Measurements from ENCODE around the gene BCAS4. TPM values are rescaled to one million over a fixed set of nuclear protein-coding genes. Genes with fewer than 3 reads are reported as not detected.
"Not testable (repeated sequence)": the region's sequence is repeated elsewhere in the genome, so short reads cannot be mapped to it uniquely, and the experiment has no call there.

BCAS4 gene
- total RNA-seq, 1 experiment from 2014 or later, result 34.8 TPM

DNA sequence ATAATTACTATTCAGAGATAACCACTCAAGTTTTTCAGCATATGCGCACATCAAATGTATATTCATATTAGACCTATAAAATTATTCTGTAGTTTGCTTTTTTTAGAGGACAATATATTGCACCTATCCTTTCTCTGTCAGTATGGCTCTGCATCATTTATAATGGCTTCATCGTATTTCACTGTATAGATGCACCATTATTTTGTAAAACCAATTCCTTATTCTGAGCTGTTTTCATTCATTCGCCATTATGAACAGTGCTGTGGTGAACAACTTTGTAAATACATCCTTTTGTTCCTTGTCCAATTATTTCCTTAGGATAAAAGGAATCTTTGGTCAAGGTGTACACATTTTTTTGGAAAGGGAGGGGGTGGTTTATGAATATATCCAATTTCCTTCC lies 29.2 kb upstream of the BCAS4 start:
- ATAC-seq, result no peak
- in situ Hi-C loops (cut with HindIII; ENCODE audit: low pct_unique_long_range_greater_than_20kb, low sequenced_read_pairs), result no loop called here
- CTCF ChIA-PET, result interaction anchor here (0.6 to 1.5 kb wide), 2 partner anchors 22 to 28 kb away, joined by 3 read pairs; no protein-coding TSS in a partner anchor

GRCh38 chr20:50766955-50767809 lies 27.7 kb upstream of the BCAS4 start:
- H3K9me3 ChIP-seq (ENCODE audit: control insufficient read depth, insufficient read depth, low read depth, low read length); H3K4me3 ChIP-seq (ENCODE audit: low read depth in 2 of 2, low read length in 2 of 2); in situ Hi-C loops (cut with HindIII; ENCODE audit: low pct_unique_long_range_greater_than_20kb, low sequenced_read_pairs); DNase-seq (ENCODE audit: low read depth, low spot score); H3K36me3 ChIP-seq (ENCODE audit: control insufficient read depth, insufficient read depth, low read length); intact Hi-C loops (cut with micrococcal nuclease; ENCODE audit: unreplicated experiment); H3K27me3 ChIP-seq (ENCODE audit: control insufficient read depth, insufficient read depth, low read length): not testable (repeated sequence)
- TSS peak; percentile 75 for BruUV-seq (replicated peaks)
- peak; percentile 43 for ATAC-seq
- Histone ChIP-seq H3K27ac (ENCODE audit: low read length) (peak overlapping the region; percentile 99), H3K4me1 (ENCODE audit: control insufficient read depth, insufficient read depth, low read length) (peaks cover 59% of the 10 kb centered on the region)
- ChIA-PET POLR2A (interaction anchor here (0.6 kb wide), 1 partner anchor 24 kb away, joined by 8 read pairs; no protein-coding TSS in a partner anchor), CTCF (interaction anchor here (0.7 kb wide), 1 partner anchor 26 kb away, joined by 6 read pairs; no protein-coding TSS in a partner anchor)

More for the DNA sequence above, 29.2 kb upstream of the BCAS4 start:
- no peak overlapping the region for H3K4me3 ChIP-seq (ENCODE audit: low read depth in 2 of 2, low read length in 2 of 2)
- no peak for TF ChIP-seq POLR2AphosphoS5 (IDR thresholded peaks at IDR 0.05; ENCODE audit: low read depth, low read length)
- no peak for TF ChIP-seq TCF7L2 (IDR thresholded peaks at IDR 0.05; ENCODE audit: low read depth, low read length)
- TF ChIP-seq, protein P1, sequence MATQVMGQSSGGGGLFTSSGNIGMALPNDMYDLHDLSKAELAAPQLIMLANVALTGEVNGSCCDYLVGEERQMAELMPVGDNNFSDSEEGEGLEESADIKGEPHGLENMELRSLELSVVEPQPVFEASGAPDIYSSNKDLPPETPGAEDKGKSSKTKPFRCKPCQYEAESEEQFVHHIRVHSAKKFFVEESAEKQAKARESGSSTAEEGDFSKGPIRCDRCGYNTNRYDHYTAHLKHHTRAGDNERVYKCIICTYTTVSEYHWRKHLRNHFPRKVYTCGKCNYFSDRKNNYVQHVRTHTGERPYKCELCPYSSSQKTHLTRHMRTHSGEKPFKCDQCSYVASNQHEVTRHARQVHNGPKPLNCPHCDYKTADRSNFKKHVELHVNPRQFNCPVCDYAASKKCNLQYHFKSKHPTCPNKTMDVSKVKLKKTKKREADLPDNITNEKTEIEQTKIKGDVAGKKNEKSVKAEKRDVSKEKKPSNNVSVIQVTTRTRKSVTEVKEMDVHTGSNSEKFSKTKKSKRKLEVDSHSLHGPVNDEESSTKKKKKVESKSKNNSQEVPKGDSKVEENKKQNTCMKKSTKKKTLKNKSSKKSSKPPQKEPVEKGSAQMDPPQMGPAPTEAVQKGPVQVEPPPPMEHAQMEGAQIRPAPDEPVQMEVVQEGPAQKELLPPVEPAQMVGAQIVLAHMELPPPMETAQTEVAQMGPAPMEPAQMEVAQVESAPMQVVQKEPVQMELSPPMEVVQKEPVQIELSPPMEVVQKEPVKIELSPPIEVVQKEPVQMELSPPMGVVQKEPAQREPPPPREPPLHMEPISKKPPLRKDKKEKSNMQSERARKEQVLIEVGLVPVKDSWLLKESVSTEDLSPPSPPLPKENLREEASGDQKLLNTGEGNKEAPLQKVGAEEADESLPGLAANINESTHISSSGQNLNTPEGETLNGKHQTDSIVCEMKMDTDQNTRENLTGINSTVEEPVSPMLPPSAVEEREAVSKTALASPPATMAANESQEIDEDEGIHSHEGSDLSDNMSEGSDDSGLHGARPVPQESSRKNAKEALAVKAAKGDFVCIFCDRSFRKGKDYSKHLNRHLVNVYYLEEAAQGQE (IDR thresholded peaks at IDR 0.05; ENCODE audit: insufficient read depth in 1 of 2, low read depth in 2 of 2, low read length in 1 of 2), result no peak
- no peak for TF ChIP-seq CTCF (IDR thresholded peaks at IDR 0.05)
- no peak for TF ChIP-seq SIN3A (IDR thresholded peaks at IDR 0.05; ENCODE audit: borderline replicate concordance, insufficient read depth, low read depth, low read length)
- BruUV-seq (replicated peaks), result no TSS peak
- no peaks in the 10 kb centered on the region for H3K36me3 ChIP-seq (ENCODE audit: control insufficient read depth, insufficient read depth, low read length)
- intact Hi-C loops (cut with micrococcal nuclease; ENCODE audit: unreplicated experiment), result no loop called here
- no peak for DNase-seq (ENCODE audit: low read depth, low spot score)
- POLR2A ChIA-PET, result interaction anchor here (0.6 to 1.8 kb wide), 3 partner anchors 9 to 23 kb away, joined by 3 to 8 read pairs (median 3); no protein-coding TSS in a partner anchor
- no peaks in the 10 kb centered on the region for H3K27me3 ChIP-seq (ENCODE audit: control insufficient read depth, insufficient read depth, low read length)
- peaks cover 71% of the 10 kb centered on the region for H3K4me1 ChIP-seq (ENCODE audit: control insufficient read depth, insufficient read depth, low read length)
- peak overlapping the region; percentile 99 for H3K27ac ChIP-seq (ENCODE audit: low read length)
- no peaks in the 10 kb centered on the region for H3K9me3 ChIP-seq (ENCODE audit: control insufficient read depth, insufficient read depth, low read depth, low read length)

DNA sequence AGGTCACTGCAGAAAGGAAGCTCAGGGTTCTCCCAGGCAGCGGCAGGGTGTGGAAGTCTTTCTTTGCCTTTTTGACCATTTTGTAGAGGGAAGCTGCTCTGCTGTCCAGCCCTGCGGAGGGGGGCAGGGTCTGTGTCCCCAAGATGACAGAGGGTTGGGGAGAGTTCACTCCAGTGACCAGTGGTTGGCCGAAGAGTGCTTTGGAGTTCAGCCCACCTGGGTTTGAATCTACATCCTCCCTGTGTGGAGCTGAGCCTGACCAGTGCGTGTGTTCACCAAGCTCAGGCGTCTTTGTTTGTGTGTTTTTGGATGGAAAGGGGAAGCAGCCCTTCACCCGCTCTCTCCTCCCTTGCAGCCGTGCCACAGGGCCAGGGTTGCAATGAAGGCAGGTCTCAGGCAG lies 25.9 kb upstream of the BCAS4 start:
- H3K27me3 ChIP-seq (ENCODE audit: control insufficient read depth, insufficient read depth, low read length); CTCF ChIA-PET; intact Hi-C loops (cut with micrococcal nuclease; ENCODE audit: unreplicated experiment); BruUV-seq (replicated peaks); in situ Hi-C loops (cut with HindIII; ENCODE audit: low pct_unique_long_range_greater_than_20kb, low sequenced_read_pairs); H3K36me3 ChIP-seq (ENCODE audit: control insufficient read depth, insufficient read depth, low read length); DNase-seq (ENCODE audit: low read depth, low spot score); H3K9me3 ChIP-seq (ENCODE audit: control insufficient read depth, insufficient read depth, low read depth, low read length); POLR2A ChIA-PET; H3K4me3 ChIP-seq (ENCODE audit: low read depth in 2 of 2, low read length in 2 of 2); ATAC-seq: not testable (repeated sequence)
- Histone ChIP-seq H3K27ac (ENCODE audit: low read length) (peak overlapping the region; percentile 53), H3K4me1 (ENCODE audit: control insufficient read depth, insufficient read depth, low read length) (peaks cover 41% of the 10 kb centered on the region)

DNA sequence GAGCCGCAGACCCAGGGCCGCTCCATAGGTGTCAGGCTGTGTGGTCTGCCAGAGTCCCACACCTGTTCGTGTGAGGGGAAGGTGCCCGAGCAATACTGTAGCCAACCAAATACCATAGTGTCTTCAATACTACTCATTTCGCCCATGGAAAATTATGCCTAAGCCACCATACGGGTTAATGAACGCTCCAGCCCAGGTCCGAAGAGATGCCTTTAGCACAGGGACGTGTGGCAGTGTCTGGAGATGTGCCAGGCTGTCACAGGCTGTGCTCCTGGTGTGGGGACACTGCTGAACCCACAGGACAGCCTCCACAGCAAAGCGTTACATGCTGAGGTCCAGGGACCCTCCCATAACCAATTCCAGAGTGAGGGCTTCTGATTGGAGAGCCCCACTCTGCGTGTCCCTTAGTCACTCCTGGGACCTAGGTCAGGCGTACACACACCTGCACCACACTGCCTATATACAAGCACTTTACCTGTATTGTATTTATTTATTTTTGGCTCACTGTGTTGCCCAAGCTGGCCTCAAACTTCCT lies 25.2 kb upstream of the BCAS4 start:
- DNase-seq (ENCODE audit: low read depth, low spot score); POLR2A ChIA-PET: not testable (repeated sequence)
- ATAC-seq, result peak; percentile 11; the same call in 1 of the 2 replicates

More for the DNA sequence above, 25.2 kb upstream of the BCAS4 start:
- H3K36me3 ChIP-seq (ENCODE audit: control insufficient read depth, insufficient read depth, low read length); BruUV-seq (replicated peaks); H3K27ac ChIP-seq (ENCODE audit: low read length); CTCF ChIA-PET; intact Hi-C loops (cut with micrococcal nuclease; ENCODE audit: unreplicated experiment); H3K9me3 ChIP-seq (ENCODE audit: control insufficient read depth, insufficient read depth, low read depth, low read length); H3K27me3 ChIP-seq (ENCODE audit: control insufficient read depth, insufficient read depth, low read length); H3K4me3 ChIP-seq (ENCODE audit: low read depth in 2 of 2, low read length in 2 of 2); in situ Hi-C loops (cut with HindIII; ENCODE audit: low pct_unique_long_range_greater_than_20kb, low sequenced_read_pairs): not testable (repeated sequence)
- H3K4me1 ChIP-seq (ENCODE audit: control insufficient read depth, insufficient read depth, low read length), result peaks cover 35% of the 10 kb centered on the region

Measured in Panc1 (cell line).